Retina (tissue), 1 donor: ENCODE data around the gene HIPK2.

Experiments used
- DNase-seq: peaks from one replicate; pipeline ENCODE4 v3.0.0-alpha.2; 2016

The HIPK2 gene

DNA sequence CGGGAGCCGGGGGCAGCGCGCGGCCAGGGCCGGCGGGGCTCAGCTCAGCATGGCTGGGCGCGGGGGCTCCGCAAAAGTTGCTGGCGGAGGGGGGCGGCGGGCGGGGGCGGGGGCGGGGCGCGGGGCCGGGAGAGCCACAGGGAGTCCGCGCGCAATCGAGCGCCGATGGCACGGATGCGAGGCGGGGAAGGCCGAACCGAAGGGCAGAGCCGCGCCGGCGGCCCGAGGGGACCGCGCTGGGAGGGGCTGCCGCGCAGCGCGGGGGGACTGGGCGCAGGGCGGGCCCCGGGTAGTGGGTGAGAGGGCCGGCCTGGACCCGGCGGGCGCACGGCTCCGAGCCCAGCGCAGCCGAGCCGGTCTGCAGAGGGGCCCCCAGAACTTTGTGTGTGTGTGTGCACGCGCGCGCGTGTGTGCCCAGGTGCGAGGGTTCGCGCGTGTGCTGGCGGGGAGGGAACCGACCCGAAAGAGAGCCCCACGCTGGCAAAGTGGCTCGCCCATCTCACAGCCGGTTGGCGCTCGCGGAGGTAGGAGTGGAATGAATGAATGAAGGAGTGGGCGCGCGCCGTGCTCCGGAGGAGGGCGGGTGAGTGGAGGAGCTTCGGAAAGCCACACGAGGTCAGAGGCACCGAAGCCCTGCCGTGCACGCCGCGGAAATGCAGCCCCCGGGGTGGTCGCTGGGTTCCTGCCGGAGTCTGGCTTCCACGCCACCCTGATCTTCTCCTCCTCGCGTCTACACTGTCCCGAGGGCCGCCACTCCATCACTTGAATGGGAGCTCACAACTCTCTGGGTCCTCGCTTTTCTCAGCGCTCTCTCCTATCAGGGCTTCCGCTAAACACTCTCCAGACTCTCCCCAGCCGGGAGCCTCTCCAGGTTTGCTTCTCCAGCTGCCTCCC, at the start of gene HIPK2:
HIPK2 (minus strand) TSS at position 51 of the 894 bp plus-strand sequence. CDS start 375 bp downstream, outside the sequence.
- DNase-seq: peak; percentile 84

DNA sequence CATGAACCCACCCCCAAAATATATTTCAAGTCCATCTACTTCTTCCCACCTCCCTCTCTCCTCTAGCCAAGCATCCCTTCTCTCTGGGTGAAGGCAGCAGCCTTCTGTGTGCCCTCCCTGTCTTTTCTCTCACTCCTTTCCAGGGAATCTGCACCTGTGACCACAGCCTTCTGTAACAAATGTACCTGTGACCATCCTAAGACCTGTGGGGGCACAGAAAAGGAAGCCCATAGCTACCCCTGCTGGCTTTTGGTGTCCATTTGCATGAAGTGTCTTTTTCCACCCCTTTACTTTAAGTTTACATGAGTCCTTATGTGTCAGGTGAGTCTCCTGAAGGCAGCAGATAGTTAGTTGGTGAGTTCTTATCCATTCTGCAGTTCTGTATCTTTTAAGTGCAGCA, 49.2 kb upstream of the HIPK2 start:
- DNase-seq: no peak

DNA sequence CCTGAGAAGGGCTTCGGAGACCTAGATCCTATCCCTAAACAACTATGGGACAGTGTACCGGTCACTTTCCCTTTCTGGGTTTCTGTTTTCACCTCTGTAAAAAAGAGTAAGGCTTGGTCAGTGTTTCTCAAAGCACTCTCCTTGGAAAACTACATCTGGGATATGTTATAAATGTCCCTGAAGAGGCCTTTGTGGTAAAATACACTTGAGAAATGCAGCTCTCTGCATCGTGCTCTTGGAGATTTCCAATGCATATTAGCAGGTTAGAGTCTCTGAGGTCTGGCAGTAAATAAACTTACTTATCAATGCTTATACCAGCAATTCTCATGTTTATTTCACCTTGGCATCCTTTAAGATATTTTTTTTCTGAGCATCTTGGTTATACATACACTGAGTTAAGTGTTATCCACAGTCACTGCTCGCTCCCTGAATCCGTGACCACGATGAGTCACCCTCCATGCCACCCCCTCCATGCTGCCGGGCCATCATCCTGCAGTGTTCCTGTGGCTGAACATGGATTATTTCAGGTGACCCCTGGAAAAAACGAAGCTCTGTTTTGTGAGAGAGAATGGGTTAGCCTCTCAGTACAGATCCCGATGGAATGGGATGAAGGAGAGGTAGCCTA, 48.0 kb upstream of the HIPK2 start:
- DNase-seq: no peak

DNA sequence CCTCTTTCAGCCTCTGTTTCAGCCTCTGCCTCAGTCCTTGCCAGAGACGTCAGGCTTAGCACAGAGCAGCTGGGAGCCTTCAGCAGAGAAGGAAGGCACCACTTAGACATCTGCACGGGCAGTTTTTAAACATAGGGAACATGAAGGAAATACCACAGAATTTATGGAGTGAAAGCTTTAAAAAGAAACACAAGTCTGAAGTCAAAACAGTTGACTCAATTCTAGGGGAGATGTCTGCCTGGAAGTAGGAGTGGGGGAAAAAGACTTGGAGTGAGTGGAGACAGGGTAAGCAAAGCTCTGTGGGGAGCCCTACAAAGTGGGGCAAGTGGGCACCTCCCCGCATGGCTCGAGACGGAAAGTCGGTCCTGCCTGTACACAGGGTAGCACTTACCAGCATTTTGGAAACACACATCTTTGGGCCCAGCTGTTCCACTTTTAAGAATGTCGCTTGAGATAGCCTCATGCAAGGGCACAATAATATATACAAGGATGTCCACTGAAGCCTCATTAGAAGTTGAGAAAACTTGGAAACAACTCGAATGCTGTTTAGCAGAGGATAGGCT, 46.2 kb upstream of the HIPK2 start:
- DNase-seq: no peak

DNA sequence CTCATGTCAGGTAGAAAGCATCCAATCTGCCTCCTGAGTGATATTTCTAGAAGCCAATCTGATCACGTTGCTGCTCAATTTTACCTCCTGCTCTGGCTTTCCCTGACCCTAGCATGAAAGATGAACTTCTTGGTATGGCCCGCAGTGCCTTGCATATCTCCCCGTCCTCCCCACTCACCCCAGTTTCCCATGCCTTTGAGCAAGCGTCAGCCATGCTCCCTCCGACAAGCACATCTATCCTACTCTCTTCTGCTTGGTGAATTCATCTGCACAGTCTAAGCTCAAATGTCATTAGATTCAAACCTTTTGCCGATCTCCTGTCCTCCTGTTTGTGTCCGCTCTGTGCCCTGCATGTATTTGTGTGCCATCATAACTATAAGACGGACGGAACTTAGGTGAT, 45.1 kb upstream of the HIPK2 start:
- DNase-seq: no peak

DNA sequence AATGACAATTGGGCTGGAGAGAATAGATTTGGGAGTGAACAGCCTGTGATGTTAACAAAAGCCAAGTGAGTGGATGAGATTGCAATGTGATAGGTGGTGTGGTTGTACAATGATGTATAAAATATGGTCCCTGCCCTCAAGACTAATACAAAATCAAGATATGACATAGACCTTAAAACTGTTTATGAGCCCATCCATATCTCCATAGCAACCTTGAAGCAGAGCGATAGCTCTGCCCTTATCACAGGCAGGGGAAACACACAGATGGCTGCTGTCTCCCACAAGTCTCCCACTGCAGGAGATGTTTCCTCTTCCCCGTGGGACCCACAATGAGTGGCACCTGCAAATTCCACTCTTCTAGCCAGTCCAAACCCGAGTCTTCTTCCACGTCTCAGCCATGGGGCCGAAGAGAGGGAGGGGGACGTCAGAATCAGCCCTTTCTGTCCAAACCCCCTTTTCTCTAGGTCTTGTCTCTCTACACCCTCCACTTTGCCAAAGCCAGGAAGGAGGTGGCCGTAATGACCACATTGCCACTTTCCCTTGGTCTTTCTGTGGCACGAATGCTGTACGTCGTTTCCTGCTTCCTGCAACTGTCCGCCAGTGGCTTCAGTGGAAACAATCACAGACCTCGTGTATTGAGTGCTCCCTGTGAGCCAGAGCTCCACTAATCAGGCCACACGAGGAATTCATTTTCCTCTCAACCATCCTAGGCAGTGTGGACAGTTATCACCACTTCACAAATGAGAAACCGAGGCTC, 43.7 kb upstream of the HIPK2 start:
- no peak for DNase-seq

DNA sequence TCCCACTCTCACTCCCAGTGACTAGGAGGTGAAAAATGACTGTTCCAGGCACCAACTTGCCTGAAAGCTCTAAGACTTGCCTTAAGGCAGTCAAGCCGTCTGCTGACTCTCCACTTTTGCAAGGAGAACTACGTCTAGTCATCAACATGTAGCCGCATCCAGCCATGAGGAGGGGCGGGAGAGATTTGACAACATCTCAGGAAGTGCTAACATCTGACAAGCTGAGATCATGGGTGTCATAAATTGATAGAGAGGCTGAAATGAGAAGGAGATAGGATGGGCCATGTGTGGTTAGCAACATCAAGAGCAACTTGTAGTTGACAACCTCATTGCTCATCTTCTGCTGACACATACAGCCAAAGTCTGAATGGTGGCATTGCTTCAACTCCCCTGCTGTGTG, 42.3 kb upstream of the HIPK2 start:
- DNase-seq: no peak

DNA sequence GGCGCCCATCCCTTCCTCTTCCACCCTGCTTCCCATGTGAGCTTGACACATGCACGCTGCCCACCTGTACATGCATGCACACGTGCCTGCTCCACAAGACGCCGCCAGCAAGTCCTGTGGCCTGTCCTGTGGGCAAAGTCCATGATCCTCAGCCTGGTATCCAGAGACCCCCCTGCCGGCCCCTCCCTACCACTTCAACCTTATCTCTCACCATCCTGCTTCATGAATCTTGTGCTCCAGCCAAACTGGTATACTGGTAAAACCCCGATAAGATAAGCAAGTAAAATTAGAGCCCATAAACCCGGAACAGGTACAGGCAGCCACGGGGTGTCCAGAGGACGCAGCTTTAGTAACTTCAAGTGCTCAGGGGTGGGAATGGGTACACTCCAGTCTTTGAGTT, 39.5 kb upstream of the HIPK2 start:
- DNase-seq: no peak

DNA sequence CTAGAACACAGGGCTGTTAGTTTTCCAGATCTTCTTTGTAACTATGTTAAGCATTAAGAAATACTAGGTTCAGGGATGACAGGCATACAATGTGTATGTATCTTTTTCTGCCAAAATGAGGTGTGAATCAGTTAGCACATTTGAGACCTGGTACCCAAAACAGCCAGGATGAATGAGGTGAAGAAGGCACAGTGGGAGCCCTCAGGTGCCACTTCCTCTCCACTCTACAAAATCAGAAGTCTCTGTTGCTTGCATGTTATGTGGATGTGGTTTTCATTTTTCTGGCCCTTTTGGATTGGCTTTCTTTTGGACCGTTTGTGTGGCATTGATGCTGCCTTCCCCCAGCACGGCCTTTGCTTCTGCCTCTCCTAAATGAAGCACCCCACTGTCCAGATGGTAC, 35.9 kb upstream of the HIPK2 start:
- DNase-seq: no peak

DNA sequence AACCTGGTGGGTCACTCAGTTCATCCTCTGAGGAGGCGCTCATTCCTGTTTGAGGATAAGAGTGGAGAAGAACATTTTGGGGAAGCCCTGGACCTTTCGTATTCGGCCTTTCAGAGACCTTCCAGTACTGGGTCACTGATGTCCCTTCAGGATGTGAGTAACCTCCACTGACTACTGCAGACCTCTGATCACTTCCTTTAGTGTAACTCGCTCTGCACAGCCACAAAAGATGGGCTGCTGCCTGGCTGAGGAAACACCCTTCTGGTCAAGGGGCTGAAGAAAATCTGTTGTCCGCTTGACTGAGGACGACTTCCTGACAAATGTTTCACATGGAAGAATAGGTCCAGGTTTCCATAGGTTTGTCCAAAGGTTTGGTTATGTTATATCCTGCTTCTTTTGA, 35.4 kb upstream of the HIPK2 start:
- DNase-seq: no peak

DNA sequence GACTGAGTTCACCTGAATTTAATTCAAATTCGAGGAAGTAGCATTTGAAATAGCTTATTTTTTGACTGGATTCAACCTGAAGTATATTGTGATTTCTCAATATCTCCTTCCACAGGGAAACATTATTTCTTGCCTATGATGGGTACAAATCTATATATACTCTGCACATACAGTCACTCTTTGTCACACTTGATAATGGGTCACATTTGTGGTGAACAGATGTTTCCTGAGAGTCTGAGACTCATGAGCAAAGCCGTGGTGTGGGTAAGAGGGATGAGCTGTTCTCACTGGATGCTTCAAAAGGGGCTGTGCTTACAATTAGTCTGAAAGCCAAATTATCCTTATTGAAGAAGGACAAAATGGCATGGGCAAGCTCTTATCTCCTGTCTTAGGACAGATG, 33.3 kb upstream of the HIPK2 start:
- no peak for DNase-seq

DNA sequence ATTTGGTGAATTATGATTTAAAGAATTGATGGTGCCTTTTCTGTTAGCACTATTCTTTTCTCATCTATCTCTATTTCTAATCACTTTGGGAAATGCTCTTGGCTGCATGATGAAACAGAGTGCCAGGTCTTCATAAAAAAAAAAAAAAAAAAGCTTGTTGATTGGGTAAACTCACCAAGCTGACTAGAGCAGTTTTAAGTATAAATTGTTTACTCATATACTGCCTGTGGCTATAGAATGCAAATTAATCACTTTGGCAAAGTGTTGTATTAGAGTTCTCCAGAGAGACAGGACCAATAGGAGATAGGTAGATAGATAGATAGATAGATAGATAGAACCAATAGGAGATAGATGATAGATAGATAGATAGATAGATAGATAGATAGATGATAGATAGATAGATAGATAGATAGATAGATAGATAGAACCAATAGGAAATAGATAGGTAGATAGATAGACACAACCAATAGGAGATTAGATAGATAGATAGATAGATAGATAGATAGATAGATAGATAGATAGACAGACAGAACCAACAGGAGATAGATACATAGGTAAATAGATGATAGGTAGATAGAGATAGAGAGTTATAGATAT, 31.1 kb upstream of the HIPK2 start:
- no peak for DNase-seq

DNA sequence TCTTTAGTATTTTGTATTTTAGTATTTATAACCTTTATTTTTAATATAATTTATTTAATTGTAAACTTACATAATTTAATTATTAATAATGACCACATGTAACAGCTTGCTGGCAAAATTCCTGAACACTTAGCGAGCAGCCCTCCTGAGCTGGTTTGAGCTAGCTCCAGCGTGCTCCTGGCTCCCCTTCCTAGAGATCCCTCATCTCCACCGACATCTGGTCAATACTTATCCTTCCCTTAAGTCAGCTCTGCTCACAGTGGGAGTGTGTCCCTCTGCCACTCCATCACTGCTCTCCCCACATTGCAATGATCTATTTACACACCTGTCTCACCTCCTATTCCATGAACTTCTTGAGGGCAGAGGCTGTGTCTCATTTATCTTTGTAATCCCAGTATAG, 30.6 kb upstream of the HIPK2 start:
- no peak for DNase-seq

DNA sequence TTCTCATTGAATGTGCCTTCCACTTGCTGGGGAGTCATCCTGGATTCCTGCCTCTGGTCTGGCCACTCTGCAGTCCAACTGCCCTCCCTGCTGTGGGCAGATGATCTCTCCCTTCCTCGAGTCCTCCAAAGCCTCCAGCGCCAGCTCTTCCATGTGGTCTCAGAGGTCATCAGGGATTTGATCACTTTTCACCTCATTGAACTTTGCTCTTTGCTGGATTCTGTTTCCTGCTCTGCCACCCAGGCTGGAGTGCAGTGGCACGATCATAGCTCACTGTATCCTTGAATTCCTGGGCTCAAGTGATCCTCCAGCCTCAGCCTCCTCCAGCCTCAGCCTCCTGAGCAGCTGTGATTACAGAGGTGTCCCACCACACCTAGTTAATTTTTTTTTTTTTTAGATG, 29.2 kb upstream of the HIPK2 start:
- DNase-seq: no peak

DNA sequence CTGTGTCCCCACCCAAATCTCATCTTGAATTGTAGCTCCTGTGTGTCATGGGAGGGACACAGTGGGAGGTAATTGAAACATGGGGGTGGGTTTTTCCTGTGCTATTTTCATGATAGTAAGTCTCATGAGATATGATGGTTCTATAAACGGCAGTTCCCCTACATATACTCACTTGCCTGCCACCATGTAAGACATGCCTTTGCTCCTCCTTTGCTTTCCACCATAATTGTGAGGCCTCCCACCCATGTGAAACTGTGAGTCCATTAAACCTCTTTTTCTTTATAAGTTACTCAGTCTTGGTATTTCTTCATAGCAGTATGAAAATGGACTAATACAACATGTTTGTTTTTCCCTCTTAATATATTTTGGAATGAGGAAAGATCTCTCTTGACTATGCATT, 26.8 kb upstream of the HIPK2 start:
- DNase-seq: no peak

DNA sequence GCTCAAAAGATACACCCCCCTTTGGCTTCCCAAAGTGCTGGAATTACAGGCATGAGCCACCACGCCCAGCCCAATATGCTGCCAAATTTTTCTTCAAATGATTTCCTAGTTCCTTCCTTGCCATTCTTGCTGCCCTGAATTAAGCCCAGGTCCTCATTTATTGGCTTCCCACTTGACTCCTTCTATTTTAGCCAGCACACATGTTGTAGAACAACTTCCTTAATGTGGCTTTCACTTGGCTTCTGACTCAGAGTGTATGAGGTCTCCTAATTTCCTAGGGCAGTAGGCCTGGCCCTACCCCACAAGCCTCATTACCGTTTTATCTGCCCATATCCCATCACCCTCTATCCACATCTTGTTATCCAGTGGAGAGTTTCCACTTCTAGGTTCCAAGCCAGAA, 21.8 kb upstream of the HIPK2 start:
- no peak for DNase-seq

DNA sequence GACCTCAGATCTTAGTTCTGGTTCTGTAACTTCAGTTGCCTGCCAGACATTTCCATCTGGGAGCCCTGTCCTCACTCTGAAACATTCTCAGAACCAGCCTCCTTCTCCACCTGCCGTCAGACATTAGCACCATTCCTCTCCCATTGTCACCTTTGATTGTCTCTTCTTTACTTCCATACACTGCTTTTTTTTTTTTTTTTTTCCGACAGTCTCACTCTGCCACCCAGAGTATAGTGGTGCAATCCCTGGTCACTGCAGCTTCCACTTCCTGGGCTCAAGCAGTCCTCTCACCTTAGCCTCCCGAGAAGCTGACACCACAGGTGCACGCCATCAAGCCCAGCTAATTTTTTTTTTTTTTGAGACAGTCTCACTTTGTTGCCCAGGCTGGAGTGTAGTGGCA, 21.1 kb upstream of the HIPK2 start:
- DNase-seq: no peak

DNA sequence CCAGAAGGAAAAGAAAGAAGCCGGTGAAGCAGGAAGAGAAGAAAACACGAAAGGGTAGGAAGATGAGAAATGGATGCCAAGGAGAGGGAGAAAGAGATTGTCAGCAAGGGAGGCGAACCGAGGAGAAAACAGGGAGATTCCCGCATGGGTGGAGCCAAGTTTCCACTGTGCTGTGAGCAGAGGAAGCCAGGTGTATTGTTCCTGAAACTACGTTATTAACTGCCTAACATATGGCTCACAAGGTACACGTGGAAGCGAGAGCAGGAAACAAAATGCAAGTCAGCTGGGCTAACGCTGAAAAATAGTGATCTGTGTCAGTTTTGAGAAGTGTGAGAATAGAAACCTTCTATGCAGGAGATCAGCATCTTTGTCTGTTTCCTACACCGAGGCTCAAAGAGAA, 20.4 kb upstream of the HIPK2 start:
- no peak for DNase-seq

DNA sequence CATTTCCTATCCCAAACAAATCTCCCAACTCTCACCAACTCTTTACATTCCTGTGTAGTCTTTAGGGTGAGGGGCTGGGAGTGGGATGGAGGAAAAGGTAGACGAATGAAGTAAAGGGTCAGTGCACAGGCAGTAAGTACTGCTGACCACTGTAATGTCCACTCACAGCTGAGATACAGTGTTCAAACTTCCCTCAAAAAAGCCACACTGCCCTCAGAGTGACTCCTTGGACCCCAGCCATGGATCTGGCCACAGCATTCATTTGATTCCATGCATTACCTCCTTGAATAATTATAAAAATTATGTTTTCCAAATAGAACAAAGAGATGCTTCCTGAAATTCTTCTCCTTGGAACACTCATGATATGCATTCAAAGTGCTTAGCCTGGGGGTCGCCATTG, 19.8 kb upstream of the HIPK2 start:
- DNase-seq: no peak

DNA sequence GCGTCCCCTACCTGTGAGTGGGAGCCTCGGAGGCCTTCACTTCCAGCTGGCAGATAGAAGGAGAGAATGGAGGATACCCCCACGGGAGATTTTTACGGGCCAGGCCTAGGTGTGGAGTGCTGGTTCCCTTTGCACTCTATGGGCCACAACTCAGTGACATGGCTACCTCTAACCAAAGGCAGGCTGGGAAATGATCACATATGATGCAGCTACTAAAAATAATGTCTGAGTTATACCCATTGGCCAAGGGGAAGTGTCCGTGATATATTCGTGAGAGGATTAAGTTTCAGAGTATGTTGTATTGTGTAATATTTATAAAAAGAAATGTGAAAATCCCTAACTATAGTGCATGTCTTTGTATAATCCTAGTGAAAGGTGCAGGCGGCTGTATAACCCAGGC, 13.5 kb upstream of the HIPK2 start:
- no peak for DNase-seq

DNA sequence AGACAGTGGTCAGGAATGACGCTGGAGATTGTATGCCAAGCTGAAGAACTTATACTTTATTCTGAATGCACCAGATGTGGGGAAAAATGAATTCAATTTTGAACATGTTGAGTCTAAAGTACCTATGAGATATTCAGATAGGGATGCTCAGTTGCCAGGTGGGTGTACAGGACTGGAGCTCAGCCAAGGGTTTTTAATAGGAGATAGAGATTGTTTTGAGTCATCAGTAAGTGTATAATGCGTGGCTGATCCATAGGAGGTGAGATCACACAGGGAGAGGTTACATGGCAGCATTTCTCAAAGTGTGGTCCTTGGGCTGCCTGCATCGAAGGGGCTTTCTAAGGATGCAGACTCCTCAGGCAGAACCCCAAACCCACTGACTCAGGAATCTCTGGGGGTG, 6.8 kb upstream of the HIPK2 start:
- DNase-seq: no peak

DNA sequence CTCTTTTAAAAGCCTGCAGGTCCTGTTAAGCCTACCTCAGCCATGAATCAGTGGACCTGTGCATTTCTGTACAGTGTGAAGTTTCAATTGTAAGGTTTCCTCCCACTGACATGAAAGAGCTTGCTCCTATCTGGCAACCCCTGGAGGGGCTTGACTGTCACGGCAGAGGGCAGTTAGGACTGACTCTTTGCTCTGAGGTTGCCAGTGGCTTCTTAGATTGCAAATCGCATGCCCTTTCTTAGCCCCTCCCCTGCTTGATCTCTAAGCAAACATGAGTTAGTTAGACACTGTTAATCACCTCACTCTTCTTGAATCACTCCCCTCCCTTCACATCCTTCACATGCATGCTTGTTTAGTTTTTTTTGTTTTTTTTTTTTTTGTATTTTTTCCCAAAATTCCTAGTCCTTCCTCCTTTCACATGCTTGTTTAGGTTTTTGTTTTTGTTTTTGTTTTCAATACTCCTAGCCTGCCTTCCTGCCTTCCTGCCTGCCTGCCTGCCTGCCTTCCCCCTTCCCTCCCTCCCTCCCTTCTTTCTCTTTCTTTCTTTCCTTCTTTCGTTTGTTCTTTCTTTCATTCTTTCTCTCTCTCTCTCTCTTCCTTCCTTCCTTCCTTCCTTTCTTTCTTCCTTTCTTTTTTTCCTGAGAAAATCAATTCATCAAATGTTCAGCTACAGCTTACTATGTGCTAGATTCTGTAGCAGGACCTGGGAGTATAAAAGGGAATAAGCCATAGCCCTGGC, 6.0 kb upstream of the HIPK2 start:
- DNase-seq: no peak
